Prostate gland (tissue), 2 donors: ENCODE data around the gene SLC44A3. TPM values are rescaled to one million over a fixed set of nuclear protein-coding genes. Genes with fewer than 3 reads are reported as not detected.

Source experiments
- DNase-seq: peaks from one replicate; pipeline ENCODE4 v3.0.0-alpha.2; 2019; ENCODE audit warnings: low spot score
- H3K27ac ChIP-seq, 2 donors: fragments of 200-600 bp; sonication (generic); 2 replicates each; pipeline ENCODE4 v1.5.1; 2017 to 2019
- H3K27me3 ChIP-seq: fragments of 200-600 bp; sonication (generic); replicated peaks from 2 replicates; pipeline ENCODE4 v1.5.1; 2019; ENCODE audit not compliant: insufficient read depth
- H3K36me3 ChIP-seq, 2 donors: fragments of 200-600 bp; sonication (generic); 1 replicate in 1 of 2; 2 replicates in 1 of 2; pipeline versions ENCODE4 v1.5.1 to v1.8.1; 2017 to 2019
- H3K4me1 ChIP-seq: fragments of 200-600 bp; sonication (generic); replicated peaks from 2 replicates; pipeline ENCODE4 v1.5.1; 2019
- H3K4me3 ChIP-seq, 2 donors: fragments of 200-600 bp; sonication (generic); 2 replicates each; pipeline ENCODE4 v1.5.1; 2017 to 2019
- H3K9me3 ChIP-seq: fragments of 200-600 bp; sonication (generic); 2 replicates; pipeline ENCODE4 v1.5.1; 2017
- CTCF ChIP-seq, 4 experiments: fragments of 200-600 bp in 2 of 4; fragments of 450-650 bp in 2 of 4; sonication (generic) in 2 of 4; IDR thresholded peaks; 1 replicate in 3 of 4; 2 replicates in 1 of 4; pipeline ENCODE4 v1.5.1; 2016 to 2019; ENCODE audit warnings: antibody characterized with exemption in 4 of 4, mild to moderate bottlenecking in 2 of 4, moderate library complexity in 2 of 4
- POLR2A ChIP-seq: fragments of 450-650 bp; IDR thresholded peaks from one replicate; pipeline ENCODE4 v1.6.1; 2016; ENCODE audit warnings: antibody characterized with exemption, mild to moderate bottlenecking
- POLR2AphosphoS5 ChIP-seq: sonication (generic); formaldehyde crosslinking; IDR thresholded peaks from one replicate; pipeline ENCODE4 v1.6.1; 2017; ENCODE audit warnings: antibody characterized with exemption
- WGBS: methylation state at CpG from one replicate; pipeline ENCODE4 v1.1.5; 2018; 5-methylcytosine and 5-hydroxymethylcytosine counted together
- intact Hi-C: fragments of 100-400 bp; cut with DNase I; formaldehyde crosslinking; loops from one replicate; pipeline ENCODE4 v1.14.2; 2022
- total RNA-seq, 2 donors: library from RNA; depleted of rRNA; stranded (reverse); fragments of >200 nt; gene quantifications; one replicate each; pipeline ENCODE4 v1.1.0, GENCODE V29; 2016

The SLC44A3 gene
- total RNA-seq, 2 donors from 2014 or later: 15.4 to 16.2 TPM

DNA sequence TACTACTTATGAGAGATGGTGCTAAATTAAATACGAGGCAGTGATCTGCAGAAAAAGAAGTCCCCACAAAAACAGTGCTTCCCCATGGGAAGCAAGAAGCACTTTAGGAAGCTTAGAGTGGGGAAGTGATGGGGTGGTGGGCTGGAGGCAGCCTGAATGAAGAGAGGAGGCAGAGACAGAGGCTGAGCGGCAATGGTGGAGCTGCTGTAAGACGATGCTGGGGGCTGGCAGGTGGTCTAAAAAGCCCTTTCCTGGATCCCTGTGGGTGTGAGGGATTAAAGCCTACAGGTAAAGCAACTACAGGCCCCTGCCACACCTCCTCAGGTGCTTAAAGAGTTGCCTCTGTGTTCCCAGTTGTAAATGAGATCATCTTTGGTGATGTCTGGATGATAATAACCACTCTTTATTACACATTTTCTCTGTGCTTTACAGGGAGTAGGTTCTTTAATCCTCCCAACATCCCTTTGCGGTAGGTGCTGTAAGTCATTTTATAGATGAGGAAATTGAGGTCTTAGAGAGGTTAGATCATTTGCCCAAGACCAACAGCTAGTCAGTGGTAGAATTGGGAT, 67.5 kb downstream of the SLC44A3 start:
- 86% methylated on average over 4 of the region's 4 CpGs for WGBS
- intact Hi-C loops: no loop called here
- Histone ChIP-seq H3K27ac (no peak overlapping the region), H3K36me3 (no peaks in the 10 kb centered on the region), H3K27me3 (no peaks in the 10 kb centered on the region), H3K9me3 (no peaks in the 10 kb centered on the region), H3K4me1 (no peaks in the 10 kb centered on the region), H3K4me3 (no peak overlapping the region)
- no peak for TF ChIP-seq CTCF (IDR thresholded peaks at IDR 0.05)
- TF ChIP-seq POLR2AphosphoS5: no peak
- no peak for TF ChIP-seq POLR2A
- DNase-seq: no peak

DNA sequence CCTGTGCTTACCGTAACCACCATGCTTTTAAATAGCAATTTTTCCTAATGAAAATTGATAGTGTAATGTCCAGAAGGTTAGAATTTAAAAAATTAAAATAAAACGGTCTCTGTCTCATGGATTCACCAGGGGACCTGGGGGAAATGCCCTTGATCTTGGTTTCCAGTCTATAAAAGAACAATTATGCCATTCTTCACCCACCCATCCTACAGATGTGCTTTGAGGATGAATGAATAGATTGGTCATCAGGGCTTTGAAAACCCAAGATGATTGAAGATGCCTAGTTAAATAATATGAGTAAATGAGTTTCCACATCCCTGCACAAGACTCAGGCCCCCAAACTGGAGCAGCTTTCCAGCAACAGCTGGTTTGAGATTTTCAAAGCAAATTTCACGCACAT, 68.0 kb downstream of the SLC44A3 start:
- Histone ChIP-seq H3K9me3 (no peaks in the 10 kb centered on the region), H3K27ac (no peak overlapping the region), H3K36me3 (no peaks in the 10 kb centered on the region), H3K27me3 (no peaks in the 10 kb centered on the region), H3K4me3 (no peak overlapping the region), H3K4me1 (no peaks in the 10 kb centered on the region)
- intact Hi-C loops: no loop called here
- WGBS: 84% methylated on average over 3 of the region's 3 CpGs
- DNase-seq: no peak
- no peak for TF ChIP-seq POLR2AphosphoS5
- TF ChIP-seq CTCF (IDR thresholded peaks at IDR 0.05): no peak
- no peak for TF ChIP-seq POLR2A

DNA sequence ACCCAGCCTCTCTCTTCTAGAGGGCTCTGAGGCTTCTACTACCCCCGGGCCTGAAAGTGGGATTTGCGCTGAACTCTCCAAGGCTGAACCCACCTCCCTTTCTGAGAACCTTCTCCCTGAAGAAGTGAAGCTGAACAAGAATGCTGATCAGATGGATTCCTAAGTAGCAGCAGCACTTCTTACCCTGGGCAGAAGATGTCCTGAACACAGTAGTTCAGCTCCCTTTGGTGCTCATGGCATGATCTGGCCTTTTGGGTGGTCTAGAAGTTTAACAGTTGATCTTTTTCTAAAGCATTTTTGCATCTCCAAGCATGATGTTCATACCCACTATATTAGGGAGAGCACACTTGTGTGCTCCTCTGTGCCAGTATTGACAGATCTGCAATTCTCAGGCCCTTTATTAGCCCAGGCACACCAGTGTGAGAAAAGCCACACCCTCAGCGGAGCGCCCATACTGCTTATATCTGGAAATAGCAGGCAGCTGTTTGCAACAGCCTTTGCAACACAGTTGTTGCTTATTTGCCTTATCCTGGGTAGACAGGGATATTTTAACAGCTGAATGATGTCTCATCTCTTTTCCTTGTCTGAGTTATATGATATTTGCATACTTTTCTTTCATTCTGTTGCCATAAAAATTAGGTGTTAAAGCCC, 72.6 kb downstream of the SLC44A3 start:
- H3K27ac ChIP-seq: no peak overlapping the region
- H3K4me1 ChIP-seq: no peaks in the 10 kb centered on the region
- DNase-seq: no peak
- intact Hi-C loops: no loop called here
- 97% methylated on average over 4 of the region's 4 CpGs for WGBS
- no peaks in the 10 kb centered on the region for H3K36me3 ChIP-seq
- no peaks in the 10 kb centered on the region for H3K9me3 ChIP-seq
- TF ChIP-seq POLR2A (no peak), CTCF (IDR thresholded peaks at IDR 0.05) (no peak), POLR2AphosphoS5 (no peak)
- H3K4me3 ChIP-seq: no peak overlapping the region
- H3K27me3 ChIP-seq: no peaks in the 10 kb centered on the region

DNA sequence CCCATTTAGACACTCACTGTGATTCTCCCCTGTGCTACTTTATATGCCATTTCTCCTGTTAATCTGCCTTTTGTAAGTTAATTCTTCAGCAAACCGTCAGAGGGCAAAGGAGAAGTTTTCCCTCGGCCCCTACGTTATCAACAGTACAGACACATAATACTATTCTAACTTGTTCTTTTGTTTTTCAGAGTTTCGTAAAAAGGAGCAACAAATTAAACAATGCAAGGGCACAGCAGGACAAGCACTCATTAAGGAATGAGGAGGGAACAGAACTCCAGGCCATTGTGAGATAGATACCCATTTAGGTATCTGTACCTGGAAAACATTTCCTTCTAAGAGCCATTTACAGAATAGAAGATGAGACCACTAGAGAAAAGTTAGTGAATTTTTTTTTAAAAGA, 74.5 kb downstream of the SLC44A3 start:
- H3K27ac ChIP-seq: no peak overlapping the region
- 43% methylated on average over 4 of the region's 4 CpGs for WGBS
- H3K27me3 ChIP-seq: no peaks in the 10 kb centered on the region
- no peak for DNase-seq
- no peak overlapping the region for H3K4me3 ChIP-seq
- no peaks in the 10 kb centered on the region for H3K4me1 ChIP-seq
- no peak for TF ChIP-seq POLR2A
- no peak for TF ChIP-seq POLR2AphosphoS5
- no peak for TF ChIP-seq CTCF (IDR thresholded peaks at IDR 0.05)
- H3K36me3 ChIP-seq: no peaks in the 10 kb centered on the region
- H3K9me3 ChIP-seq: no peaks in the 10 kb centered on the region
- intact Hi-C loops: no loop called here

DNA sequence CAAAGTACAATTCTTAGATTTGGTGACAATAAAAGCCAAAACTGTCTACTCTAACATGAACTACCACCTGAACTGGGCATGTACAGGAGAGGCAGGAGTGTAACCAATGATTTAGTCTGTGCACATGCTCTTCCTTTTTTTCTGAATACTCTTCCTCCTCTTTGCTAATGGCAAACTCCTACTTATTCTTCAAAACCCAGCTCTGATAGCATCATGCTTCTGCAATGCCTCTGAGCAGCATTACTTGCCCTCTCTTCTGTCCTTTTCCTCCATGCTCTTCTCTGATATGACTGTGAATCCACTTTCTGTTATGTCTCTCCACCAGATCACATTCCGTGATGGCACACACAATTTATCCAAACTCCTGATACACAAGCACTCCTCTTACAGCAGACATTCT, 75.4 kb downstream of the SLC44A3 start:
- intact Hi-C loops: no loop called here

More for the DNA sequence above, 75.4 kb downstream of the SLC44A3 start:
- Histone ChIP-seq H3K4me3 (no peak overlapping the region), H3K9me3 (no peaks in the 10 kb centered on the region), H3K36me3 (no peaks in the 10 kb centered on the region), H3K27ac (no peak overlapping the region), H3K4me1 (no peaks in the 10 kb centered on the region), H3K27me3 (no peaks in the 10 kb centered on the region)
- 100% methylated on average over 1 of the region's 1 CpG for WGBS
- TF ChIP-seq POLR2AphosphoS5 (no peak), POLR2A (no peak), CTCF (IDR thresholded peaks at IDR 0.05) (no peak)
- DNase-seq: no peak
